Measurements from ENCODE around the gene GRWD1. TPM values are rescaled to one million over a fixed set of nuclear protein-coding genes. Genes with fewer than 3 reads are reported as not detected.

GRWD1 gene
- total and polyA plus RNA-seq, 2 of the 13 experiments (the other 11 are each of a cell fraction or from before 2014, with no cell fraction given): 10.8 to 46.6 TPM

DNA sequence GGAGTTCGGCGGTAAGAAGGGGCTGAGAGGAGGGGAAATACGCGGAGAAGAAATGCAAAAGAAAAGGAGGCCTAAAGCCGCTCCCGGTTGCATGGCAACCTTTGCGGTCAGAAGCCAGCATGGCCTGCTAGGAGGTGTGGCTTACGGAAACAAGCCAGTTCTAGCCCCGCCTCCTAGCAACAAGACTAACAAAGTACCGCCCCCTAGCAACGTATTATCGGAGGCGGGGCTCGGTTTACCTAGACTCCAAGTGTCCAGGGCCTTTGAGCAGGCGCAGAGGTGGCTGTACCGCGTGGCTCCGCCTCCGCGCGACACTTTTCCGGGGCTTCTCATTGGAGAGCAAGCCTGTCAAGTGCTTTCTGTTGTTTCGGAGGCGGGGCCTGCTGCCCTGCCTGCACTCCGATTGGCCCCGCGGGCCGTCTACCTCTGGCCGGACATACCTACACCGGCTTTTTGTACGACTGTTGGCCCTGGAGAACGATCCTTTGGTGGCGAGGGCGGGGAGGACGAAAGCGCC lies 23.0 kb downstream of the GRWD1 start (continued):
- TF ChIP-seq RFX3 (CRISPR knock-in tag; IDR thresholded peaks at IDR 0.05): peak; percentile 95

GRCh38 chr19:48469289-48469881 lies 23.6 kb downstream of the GRWD1 start, which contains the start of gene CYTH2:
Gene CYTH2 (plus strand): TSS chr19:48469369. CDS start chr19:48469508, 139 bp downstream.
- ATAC-seq: peak; percentile 81
- no peak within 1 kb of the TSS for H2AFZ ChIP-seq (ENCODE audit: low read length)
- WGBS (ENCODE audit: low lambda C conversion rate): 0% methylated on average over 14 of the region's 66 CpGs
- H3K4me3 ChIP-seq (replicated peaks in 1 of 3; ENCODE audit: insufficient read depth in 1 of 3, low read depth in 2 of 3, low read length in 3 of 3): peak within 1 kb of the TSS; percentile 76 to 97 (median 82)
- peaks cover 17% of the 10 kb centered on the region for H3K4me1 ChIP-seq (ENCODE audit: insufficient read depth, low read length)
- intact Hi-C loops (cut with micrococcal nuclease; ENCODE audit: unreplicated experiment): loop anchor here (1.0 kb wide), 1 partner anchor 24 kb away; the partner anchor contains the start of gene GRWD1
- in situ Hi-C loops (cut with HindIII; ENCODE audit: extremely low pct_ligation_motif_present, low pct_unique_long_range_greater_than_20kb): no loop called here
- ChIA-PET CTCF (ENCODE audit: low intra/inter-chr PET ratio, low total read pairs) (interaction anchor here (0.6 kb wide), 1 partner anchor 114 kb away, joined by 3 read pairs; no protein-coding TSS in a partner anchor), POLR2A (interaction anchor here (0.7 to 1.5 kb wide), 3 partner anchors 18 to 107 kb away, joined by 3 to 7 read pairs (median 3); no protein-coding TSS in a partner anchor)
- peaks cover 14 to 36% of the 10 kb centered on the region in 2 experiments; a peak in 4 of 5 replicates for H3K36me3 ChIP-seq (replicated peaks in 1 of 2; ENCODE audit: control insufficient read depth in 1 of 2, insufficient read depth in 2 of 2, low read length in 2 of 2)
- H3K9me3 ChIP-seq (ENCODE audit: low read length): no peaks in the 10 kb centered on the region
- H3K79me2 ChIP-seq (ENCODE audit: insufficient read depth, low read length): peaks cover 5% of the 10 kb centered on the region
- H3K27me3 ChIP-seq (ENCODE audit: control insufficient read depth in 1 of 2, insufficient read depth in 2 of 2, low read length in 2 of 2): no peaks in the 10 kb centered on the region; a peak in 1 of 5 replicates
- FAIRE-seq: no peak
- H3K4me2 ChIP-seq (ENCODE audit: low read depth, low read length): peak within 1 kb of the TSS; percentile 83
- DNase-seq (ENCODE audit: low spot score): peak; percentile 53
- no peaks in the 10 kb centered on the region; the same call in 1 of the 2 replicates for H4K20me1 ChIP-seq (ENCODE audit: insufficient read depth, low read length)
- peak within 1 kb of the TSS; percentile 94 for H3K9ac ChIP-seq (ENCODE audit: insufficient read depth, low read depth, low read length)
- no TSS peak for BruUV-seq (replicated peaks)
- H3K27ac ChIP-seq (ENCODE audit: extremely low read length, insufficient read depth, low read length): peak within 1 kb of the TSS; percentile 91
- TF ChIP-seq DNMT3B (CRISPR knock-in tag; conservative IDR thresholded peaks at IDR 0.05) (no peak), MLXIP (CRISPR knock-in tag; IDR thresholded peaks at IDR 0.05; ENCODE audit: borderline replicate concordance) (no peak), ZNF619 (CRISPR knock-in tag; IDR thresholded peaks at IDR 0.05) (0 out of 2 replicates have a peak, but pooled peaks have one; percentile 78), HMGXB3 (CRISPR knock-in tag; IDR thresholded peaks at IDR 0.05; ENCODE audit: borderline replicate concordance) (0 out of 2 replicates have a peak, but pooled peaks have one; percentile 39), ZNF629 (CRISPR knock-in tag; conservative IDR thresholded peaks at IDR 0.05) (no peak), NONO (IDR thresholded peaks at IDR 0.05) (no peak), NONO (CRISPR knock-in tag; conservative IDR thresholded peaks at IDR 0.05) (peak; percentile 53; the same call in 1 of the 2 replicates)
- TF ChIP-seq, protein P1, sequence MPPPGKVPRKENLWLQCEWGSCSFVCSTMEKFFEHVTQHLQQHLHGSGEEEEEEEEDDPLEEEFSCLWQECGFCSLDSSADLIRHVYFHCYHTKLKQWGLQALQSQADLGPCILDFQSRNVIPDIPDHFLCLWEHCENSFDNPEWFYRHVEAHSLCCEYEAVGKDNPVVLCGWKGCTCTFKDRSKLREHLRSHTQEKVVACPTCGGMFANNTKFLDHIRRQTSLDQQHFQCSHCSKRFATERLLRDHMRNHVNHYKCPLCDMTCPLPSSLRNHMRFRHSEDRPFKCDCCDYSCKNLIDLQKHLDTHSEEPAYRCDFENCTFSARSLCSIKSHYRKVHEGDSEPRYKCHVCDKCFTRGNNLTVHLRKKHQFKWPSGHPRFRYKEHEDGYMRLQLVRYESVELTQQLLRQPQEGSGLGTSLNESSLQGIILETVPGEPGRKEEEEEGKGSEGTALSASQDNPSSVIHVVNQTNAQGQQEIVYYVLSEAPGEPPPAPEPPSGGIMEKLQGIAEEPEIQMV (CRISPR knock-in tag; IDR thresholded peaks at IDR 0.05; ENCODE audit: low read depth): 0 out of 2 replicates have a peak, but pooled peaks have one; percentile 24
- TF ChIP-seq, protein P2, sequence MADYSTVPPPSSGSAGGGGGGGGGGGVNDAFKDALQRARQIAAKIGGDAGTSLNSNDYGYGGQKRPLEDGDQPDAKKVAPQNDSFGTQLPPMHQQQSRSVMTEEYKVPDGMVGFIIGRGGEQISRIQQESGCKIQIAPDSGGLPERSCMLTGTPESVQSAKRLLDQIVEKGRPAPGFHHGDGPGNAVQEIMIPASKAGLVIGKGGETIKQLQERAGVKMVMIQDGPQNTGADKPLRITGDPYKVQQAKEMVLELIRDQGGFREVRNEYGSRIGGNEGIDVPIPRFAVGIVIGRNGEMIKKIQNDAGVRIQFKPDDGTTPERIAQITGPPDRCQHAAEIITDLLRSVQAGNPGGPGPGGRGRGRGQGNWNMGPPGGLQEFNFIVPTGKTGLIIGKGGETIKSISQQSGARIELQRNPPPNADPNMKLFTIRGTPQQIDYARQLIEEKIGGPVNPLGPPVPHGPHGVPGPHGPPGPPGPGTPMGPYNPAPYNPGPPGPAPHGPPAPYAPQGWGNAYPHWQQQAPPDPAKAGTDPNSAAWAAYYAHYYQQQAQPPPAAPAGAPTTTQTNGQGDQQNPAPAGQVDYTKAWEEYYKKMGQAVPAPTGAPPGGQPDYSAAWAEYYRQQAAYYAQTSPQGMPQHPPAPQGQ (CRISPR knock-in tag; IDR thresholded peaks at IDR 0.05; ENCODE audit: borderline replicate concordance): no peak

All from HepG2 (cell line).